Neural cell (in vitro differentiated cells): ENCODE results near the gene CTTN.

Experiments used
- CTCF ChIP-seq: fragments of 450-650 bp; IDR thresholded peaks from 2 replicates; pipeline ENCODE4 v1.5.1; 2014; ENCODE audit warnings: antibody characterized with exemption, mild to moderate bottlenecking, moderate library complexity; ENCODE audit not compliant: poor library complexity, severe bottlenecking
- MXI1 ChIP-seq: fragments of 450-650 bp; conservative IDR thresholded peaks from 2 replicates; pipeline ENCODE4 v1.6.1; 2014; ENCODE audit warnings: antibody characterized with exemption, mild to moderate bottlenecking; ENCODE audit not compliant: poor library complexity, severe bottlenecking
- POLR2AphosphoS5 ChIP-seq: IDR thresholded peaks from 2 replicates; pipeline ENCODE4 v1.6.1; 2012
- RAD21 ChIP-seq: fragments of 450-650 bp; conservative IDR thresholded peaks from 2 replicates; pipeline ENCODE4 v1.6.1; 2014; ENCODE audit warnings: antibody characterized with exemption, mild to moderate bottlenecking, moderate library complexity
- REST ChIP-seq: IDR thresholded peaks from 2 replicates; pipeline ENCODE4 v1.6.1; 2012; ENCODE audit warnings: borderline replicate concordance
- SMC3 ChIP-seq: fragments of 450-650 bp; conservative IDR thresholded peaks from 2 replicates; pipeline ENCODE4 v1.6.1; 2014; ENCODE audit warnings: antibody characterized with exemption, mild to moderate bottlenecking, moderate library complexity; ENCODE audit not compliant: poor library complexity

DNA sequence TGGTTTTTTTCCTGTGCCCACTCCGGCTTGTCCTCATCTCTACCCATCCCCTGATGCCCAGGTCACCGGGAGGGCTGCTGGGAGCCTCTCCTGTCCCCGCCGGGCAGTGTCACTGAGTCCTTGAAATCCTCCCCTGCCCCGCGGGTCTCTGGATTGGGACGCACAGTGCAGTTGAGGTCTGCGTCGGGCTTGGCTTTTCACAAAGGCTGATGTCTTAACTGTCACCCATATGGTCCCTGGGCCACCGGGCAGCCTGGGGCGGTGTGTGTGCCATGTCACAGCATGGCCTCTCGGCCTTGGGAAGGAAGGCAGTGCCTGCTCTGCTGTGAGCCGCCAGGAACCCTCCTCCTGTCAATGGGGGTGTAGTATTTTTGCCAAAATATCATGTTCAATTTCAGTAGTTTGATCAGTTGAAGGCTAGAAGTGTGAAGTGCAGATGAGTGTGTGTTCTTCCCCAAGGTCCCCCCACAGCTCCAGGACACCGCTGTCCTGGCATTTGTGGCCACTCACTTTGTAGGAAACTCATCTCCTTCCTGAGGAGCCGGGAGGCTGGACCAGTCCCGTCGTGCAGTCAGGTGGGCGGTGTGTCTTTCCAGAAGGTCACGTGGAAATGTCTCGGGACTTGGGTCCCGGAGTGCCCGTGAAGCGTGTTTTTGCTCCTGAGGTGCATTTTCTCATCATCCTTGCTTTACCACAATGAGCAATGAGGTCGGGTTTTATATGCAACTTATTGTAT is 37.6 kb downstream of the CTTN start:
- TF ChIP-seq CTCF (no peak), RAD21 (no peak), SMC3 (no peak), MXI1 (no peak), POLR2AphosphoS5 (no peak), REST (no peak)
